HG03280 (cell line): ENCODE measurements around the gene CD1D.
"Not testable (repeated sequence)": the region's sequence is repeated elsewhere in the genome, so short reads cannot be mapped to it uniquely, and the experiment has no call there.

ENCODE experiments used
- ATAC-seq: cut with Tn5 transposase; IDR thresholded peaks from one replicate; pipeline ENCODE4 v1.9.1; 2021; ENCODE audit warnings: mild to moderate bottlenecking, moderate library complexity; ENCODE audit not compliant: unreplicated experiment

The CD1D gene

GRCh38 chr1:158175915-158176314 lies 4.8 kb upstream of the CD1D start:
- ATAC-seq: not testable (repeated sequence)

- ATAC-seq: no peak
These were observed 4.3 kb upstream of the CD1D start for GRCh38 chr1:158176399-158176798.

- not testable (repeated sequence) for ATAC-seq
These were observed 3.6 kb upstream of the CD1D start for GRCh38 chr1:158176849-158177699.

- ATAC-seq: no peak
These were observed 2.8 kb upstream of the CD1D start for GRCh38 chr1:158177700-158178450.

GRCh38 chr1:158179301-158180041 lies 1.2 kb upstream of the CD1D start:
- peak; percentile 87 for ATAC-seq

GRCh38 chr1:158181577-158181922 lies 855 bp downstream of the CD1D start:
- ATAC-seq: no peak

GRCh38 chr1:158185770-158186169 lies 5.1 kb downstream of the CD1D start:
- ATAC-seq: no peak

GRCh38 chr1:158186180-158186579 lies 5.5 kb downstream of the CD1D start:
- ATAC-seq: no peak

GRCh38 chr1:158188611-158189010 lies 7.9 kb downstream of the CD1D start:
- ATAC-seq: no peak

GRCh38 chr1:158189624-158190023 lies 8.9 kb downstream of the CD1D start:
- no peak for ATAC-seq

GRCh38 chr1:158191299-158191698 lies 10.6 kb downstream of the CD1D start:
- ATAC-seq: no peak

- no peak for ATAC-seq
These were observed 15.8 kb downstream of the CD1D start for GRCh38 chr1:158196461-158196860.

- no peak for ATAC-seq
These were observed 19.2 kb downstream of the CD1D start for GRCh38 chr1:158199849-158200248.

- ATAC-seq: no peak
These were observed 19.8 kb downstream of the CD1D start for GRCh38 chr1:158200527-158200926.

GRCh38 chr1:158203693-158204457 lies 23.2 kb downstream of the CD1D start:
- peak; percentile 63 for ATAC-seq

GRCh38 chr1:158204458-158204827 lies 23.7 kb downstream of the CD1D start:
- ATAC-seq: no peak

GRCh38 chr1:158208586-158209116 lies 28.0 kb downstream of the CD1D start:
- ATAC-seq: no peak

GRCh38 chr1:158212320-158212719 lies 31.6 kb downstream of the CD1D start:
- ATAC-seq: no peak

GRCh38 chr1:158223445-158223844 lies 42.8 kb downstream of the CD1D start:
- ATAC-seq: not testable (repeated sequence)

GRCh38 chr1:158227904-158228623 lies 47.4 kb downstream of the CD1D start:
- no peak for ATAC-seq
